ENCODE measurements around the gene LTB4R2. TPM values are rescaled to one million over a fixed set of nuclear protein-coding genes. Genes with fewer than 3 reads are reported as not detected.

Gene LTB4R2
- total RNA-seq, 6 donors from 2014 or later = 6.2 to 49.2 (median 10.9) TPM

- H3K9me3 ChIP-seq = no peaks in the 10 kb centered on the region
- ATAC-seq (ENCODE audit: low FRiP score in 2 of 2) (no peak), DNase-seq (no peak)
- H3K36me3 ChIP-seq = no peaks in the 10 kb centered on the region
- H3K27me3 ChIP-seq = no peaks in the 10 kb centered on the region
- no peak for TF ChIP-seq POLR2AphosphoS5 (IDR thresholded peaks at IDR 0.05)
- TF ChIP-seq CTCF (IDR thresholded peaks at IDR 0.05) = no peak
- no peak for TF ChIP-seq EP300 (IDR thresholded peaks at IDR 0.05)
- no peak for TF ChIP-seq POLR2A (IDR thresholded peaks at IDR 0.05)
- peaks cover 4 to 13% (median 8%) of the 10 kb centered on the region in 4 donors for H3K4me1 ChIP-seq
- no peak overlapping the region for H3K4me3 ChIP-seq
- H3K27ac ChIP-seq = no peak overlapping the region
- WGBS, 2 donors = 79 to 82% methylated on average over 7 of the region's 7 CpGs
Measured at GRCh38 chr14:24343795-24344660, 34.1 kb downstream of the LTB4R2 start.

DNA sequence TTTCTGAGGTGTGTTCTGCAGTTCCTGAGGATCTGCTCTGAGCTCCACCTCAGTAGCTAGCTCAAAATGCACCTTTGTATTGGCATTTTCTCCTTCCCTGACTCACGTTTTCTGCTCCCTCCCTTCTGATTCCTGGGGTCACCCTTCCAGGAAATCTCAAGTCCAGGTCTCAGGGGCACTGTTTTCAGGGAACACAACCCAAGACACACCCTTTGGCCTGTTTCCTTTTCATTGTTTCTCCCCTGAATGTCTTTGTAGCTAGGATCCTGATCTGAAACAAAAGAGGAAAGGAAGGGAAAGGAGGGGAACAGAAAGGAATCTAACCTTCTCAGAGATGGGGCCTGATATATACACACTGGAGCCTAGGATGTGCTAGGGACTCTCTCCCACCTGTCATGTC lies 37.2 kb downstream of the LTB4R2 start:
- no peaks in the 10 kb centered on the region for H3K36me3 ChIP-seq
- no peaks in the 10 kb centered on the region for H3K9me3 ChIP-seq
- peaks cover 4 to 11% (median 8%) of the 10 kb centered on the region in 4 donors for H3K4me1 ChIP-seq
- 30 to 50% methylated on average over 1 of the region's 1 CpG for WGBS, 2 donors
- peak overlapping the region in 2 of 4 donors; percentile 38 to 59 for H3K27ac ChIP-seq
- H3K4me3 ChIP-seq = no peak overlapping the region
- TF ChIP-seq POLR2A (IDR thresholded peaks at IDR 0.05) (no peak), POLR2AphosphoS5 (IDR thresholded peaks at IDR 0.05) (no peak), EP300 (IDR thresholded peaks at IDR 0.05) (no peak), CTCF (IDR thresholded peaks at IDR 0.05) (no peak)
- no peaks in the 10 kb centered on the region for H3K27me3 ChIP-seq
- ATAC-seq (ENCODE audit: low FRiP score in 2 of 2) (no peak), DNase-seq (no peak)

- no peaks in the 10 kb centered on the region for H3K9me3 ChIP-seq
- DNase-seq (no peak), ATAC-seq (ENCODE audit: low FRiP score in 2 of 2) (no peak)
- no peak overlapping the region for H3K27ac ChIP-seq
- 92 to 100% methylated on average over 2 of the region's 2 CpGs for WGBS, 2 donors
- H3K4me1 ChIP-seq = peaks cover 4 to 17% (median 10%) of the 10 kb centered on the region in 4 donors
- H3K4me3 ChIP-seq = no peak overlapping the region
- H3K27me3 ChIP-seq = no peaks in the 10 kb centered on the region
- TF ChIP-seq CTCF (IDR thresholded peaks at IDR 0.05) (no peak), POLR2A (IDR thresholded peaks at IDR 0.05) (no peak), POLR2AphosphoS5 (IDR thresholded peaks at IDR 0.05) (no peak), EP300 (IDR thresholded peaks at IDR 0.05) (no peak)
- no peaks in the 10 kb centered on the region for H3K36me3 ChIP-seq
Measured at GRCh38 chr14:24348186-24348585, 38.2 kb downstream of the LTB4R2 start.

GRCh38 chr14:24349742-24350141 lies 39.8 kb downstream of the LTB4R2 start:
- H3K4me1 ChIP-seq = peaks cover 8 to 21% (median 13%) of the 10 kb centered on the region in 4 donors
- WGBS, 2 donors = 80 to 82% methylated on average over 5 of the region's 5 CpGs
- no peak overlapping the region for H3K4me3 ChIP-seq
- no peaks in the 10 kb centered on the region for H3K9me3 ChIP-seq
- DNase-seq = no peak
- H3K27me3 ChIP-seq = no peaks in the 10 kb centered on the region
- ATAC-seq (ENCODE audit: low FRiP score in 2 of 2) = no peak
- TF ChIP-seq EP300 (IDR thresholded peaks at IDR 0.05) (no peak), CTCF (IDR thresholded peaks at IDR 0.05) (no peak), POLR2AphosphoS5 (IDR thresholded peaks at IDR 0.05) (no peak), POLR2A (IDR thresholded peaks at IDR 0.05) (no peak)
- H3K36me3 ChIP-seq = no peaks in the 10 kb centered on the region
- no peak overlapping the region for H3K27ac ChIP-seq
